GM21825 (cell line): ENCODE results near the gene ZGLP1.
A peak's percentile ranks its signal among the peaks of the same experiment; 100 is the strongest.
"Not testable (repeated sequence)": the region's sequence is repeated elsewhere in the genome, so short reads cannot be mapped to it uniquely, and the experiment has no call there.

Experiments
- ATAC-seq: cut with Tn5 transposase; IDR thresholded peaks from one replicate; pipeline ENCODE4 v1.9.1; 2021; ENCODE audit warnings: mild to moderate bottlenecking, moderate library complexity; ENCODE audit not compliant: unreplicated experiment

The ZGLP1 gene

DNA sequence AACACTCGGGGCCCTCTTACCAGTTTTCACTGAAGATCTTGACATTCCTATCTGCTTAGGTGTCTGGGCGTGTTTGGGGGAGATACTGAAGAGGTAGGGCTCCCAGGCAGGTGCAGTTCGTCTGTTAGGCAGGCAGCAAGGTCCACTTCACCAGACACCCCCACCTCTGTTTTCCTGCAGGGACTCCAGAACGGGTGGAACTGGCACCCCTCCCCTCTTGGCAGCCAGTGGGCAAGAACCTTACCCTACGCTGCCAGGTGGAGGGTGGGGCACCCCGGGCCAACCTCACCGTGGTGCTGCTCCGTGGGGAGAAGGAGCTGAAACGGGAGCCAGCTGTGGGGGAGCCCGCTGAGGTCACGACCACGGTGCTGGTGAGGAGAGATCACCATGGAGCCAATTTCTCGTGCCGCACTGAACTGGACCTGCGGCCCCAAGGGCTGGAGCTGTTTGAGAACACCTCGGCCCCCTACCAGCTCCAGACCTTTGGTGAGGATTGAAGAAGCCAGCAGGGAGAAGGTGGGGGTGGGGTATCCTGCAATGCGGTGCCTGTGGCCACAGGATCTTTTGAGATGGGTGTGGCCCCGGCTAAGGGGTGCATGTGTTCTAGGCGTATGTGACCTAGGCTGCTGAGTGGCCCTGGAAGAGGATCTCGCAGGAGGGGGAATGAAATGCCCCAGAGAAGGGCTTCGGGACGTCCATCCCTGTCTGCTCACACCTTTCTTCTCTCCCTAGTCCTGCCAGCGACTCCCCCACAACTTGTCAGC lies 26.1 kb downstream of the ZGLP1 start:
- no peak for ATAC-seq

DNA sequence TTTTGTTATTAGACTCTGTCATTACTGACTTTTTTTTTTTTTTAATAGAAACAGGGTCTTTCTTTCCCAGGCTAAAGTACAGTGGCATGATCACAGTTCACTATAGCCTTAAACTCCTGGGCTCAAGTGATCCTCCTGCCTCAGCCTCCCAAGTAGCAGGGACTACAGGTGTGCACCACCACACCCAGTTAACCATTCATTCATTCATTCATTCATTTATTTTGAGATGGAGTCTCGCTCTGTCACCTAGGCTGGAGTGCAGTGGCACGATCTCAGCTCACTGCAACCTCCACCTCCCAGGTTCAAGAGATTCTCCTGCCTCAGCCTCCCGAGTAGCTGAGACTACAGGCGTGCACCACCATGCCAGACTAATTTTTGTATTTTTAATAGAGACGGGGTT lies 27.6 kb downstream of the ZGLP1 start:
- ATAC-seq = not testable (repeated sequence)

DNA sequence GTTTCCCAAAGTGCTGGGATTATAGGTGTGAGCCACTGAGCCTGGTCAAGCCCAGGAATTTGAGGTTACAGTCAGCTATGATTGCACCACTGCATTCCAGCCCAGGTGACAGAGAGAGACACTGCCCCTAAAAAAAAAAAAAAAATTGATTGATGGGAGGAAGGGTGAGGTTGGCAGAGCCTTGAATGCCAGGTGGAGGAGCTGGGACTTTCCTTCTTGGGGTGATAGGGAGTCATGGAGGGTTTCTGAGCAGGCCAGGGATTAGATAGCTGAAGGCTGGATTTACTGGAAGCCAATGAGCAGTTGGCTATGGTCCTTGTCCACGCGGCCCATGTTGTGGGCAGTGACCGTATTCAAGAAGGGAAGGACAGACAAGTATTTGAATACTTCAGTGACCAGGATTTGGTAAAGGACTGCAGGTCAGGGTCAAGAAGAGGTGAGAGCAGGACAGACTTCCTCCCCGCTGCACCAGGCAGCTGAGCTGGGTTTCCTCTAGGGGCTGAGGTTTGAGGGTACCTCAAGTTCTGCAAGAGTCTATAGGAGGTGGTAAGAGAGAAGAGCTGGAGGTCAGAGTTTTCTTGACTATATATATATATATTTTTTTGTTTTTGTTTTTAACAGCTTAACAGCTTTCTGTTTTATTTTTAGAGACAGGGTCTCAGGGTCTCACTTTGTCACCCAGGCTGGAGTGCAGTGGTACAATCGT lies 29.7 kb downstream of the ZGLP1 start:
- ATAC-seq = no peak

DNA sequence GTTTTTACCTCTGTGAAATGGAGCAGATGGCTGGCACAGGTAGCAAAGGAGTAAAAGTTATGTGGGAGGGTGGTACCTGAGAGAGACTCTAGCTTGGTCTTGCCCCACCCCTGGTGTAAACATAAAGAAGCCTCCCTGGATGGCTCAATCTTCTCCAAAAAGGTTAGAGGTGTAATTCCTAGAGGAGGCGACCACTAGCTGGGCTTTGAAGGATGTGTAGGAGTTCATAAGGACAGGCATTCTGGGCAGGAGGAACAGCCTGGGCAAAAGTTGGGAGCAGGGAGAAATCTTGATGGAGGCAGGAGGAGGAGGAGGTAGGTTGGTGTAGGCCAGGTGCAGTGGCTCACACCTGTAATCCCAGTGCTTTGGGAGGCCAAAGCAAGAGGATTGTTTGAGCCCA lies 30.7 kb downstream of the ZGLP1 start:
- no peak for ATAC-seq

DNA sequence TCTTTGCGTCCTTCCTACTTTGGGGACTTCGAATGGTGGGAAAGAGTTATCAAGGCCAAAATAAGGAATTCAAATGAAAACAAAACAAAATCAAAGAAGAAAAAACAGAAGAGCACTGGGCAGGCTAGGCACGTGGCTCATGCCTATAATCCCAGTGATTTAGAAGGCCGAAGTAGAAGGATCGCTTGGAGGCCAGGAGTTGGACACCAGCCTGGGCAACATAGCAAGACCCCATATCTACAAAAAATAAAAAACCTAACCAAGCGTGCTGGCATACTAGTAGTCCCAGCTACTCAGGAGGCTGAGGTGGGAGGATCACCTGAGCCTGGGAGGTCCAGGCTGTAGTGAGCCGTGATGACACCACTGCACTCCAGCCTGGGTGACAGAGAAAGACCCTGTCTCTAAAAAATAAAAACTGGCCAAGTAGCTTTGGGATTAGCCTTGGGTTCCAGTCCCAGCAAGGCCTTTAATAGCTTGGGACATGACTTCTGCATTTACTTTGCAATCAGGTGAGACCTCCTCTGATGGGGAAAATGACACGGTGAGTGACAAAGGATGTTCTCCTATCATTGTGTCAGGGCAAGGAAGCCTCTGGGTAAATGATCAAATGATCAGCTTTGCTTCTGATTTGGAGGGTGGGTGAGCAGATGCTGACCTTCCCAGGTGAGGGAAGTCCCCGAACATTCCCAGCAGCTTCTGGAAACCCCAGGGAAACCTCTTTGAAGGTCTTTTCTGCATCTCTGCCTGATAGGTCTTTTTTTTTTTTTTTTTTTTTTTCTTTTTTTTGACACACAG lies 31.6 kb downstream of the ZGLP1 start:
- no peak for ATAC-seq

DNA sequence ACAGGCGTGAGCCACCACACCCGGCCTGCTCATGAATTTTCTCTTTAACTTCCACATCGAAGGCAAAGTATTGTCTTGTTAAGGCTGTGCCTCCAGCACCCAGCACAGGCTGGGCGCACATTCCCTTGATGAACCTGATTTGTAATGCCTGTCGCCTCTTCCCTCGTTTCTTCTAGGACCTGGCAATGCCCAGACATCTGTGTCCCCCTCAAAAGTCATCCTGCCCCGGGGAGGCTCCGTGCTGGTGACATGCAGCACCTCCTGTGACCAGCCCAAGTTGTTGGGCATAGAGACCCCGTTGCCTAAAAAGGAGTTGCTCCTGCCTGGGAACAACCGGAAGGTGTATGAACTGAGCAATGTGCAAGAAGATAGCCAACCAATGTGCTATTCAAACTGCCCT lies 35.0 kb downstream of the ZGLP1 start:
- no peak for ATAC-seq

DNA sequence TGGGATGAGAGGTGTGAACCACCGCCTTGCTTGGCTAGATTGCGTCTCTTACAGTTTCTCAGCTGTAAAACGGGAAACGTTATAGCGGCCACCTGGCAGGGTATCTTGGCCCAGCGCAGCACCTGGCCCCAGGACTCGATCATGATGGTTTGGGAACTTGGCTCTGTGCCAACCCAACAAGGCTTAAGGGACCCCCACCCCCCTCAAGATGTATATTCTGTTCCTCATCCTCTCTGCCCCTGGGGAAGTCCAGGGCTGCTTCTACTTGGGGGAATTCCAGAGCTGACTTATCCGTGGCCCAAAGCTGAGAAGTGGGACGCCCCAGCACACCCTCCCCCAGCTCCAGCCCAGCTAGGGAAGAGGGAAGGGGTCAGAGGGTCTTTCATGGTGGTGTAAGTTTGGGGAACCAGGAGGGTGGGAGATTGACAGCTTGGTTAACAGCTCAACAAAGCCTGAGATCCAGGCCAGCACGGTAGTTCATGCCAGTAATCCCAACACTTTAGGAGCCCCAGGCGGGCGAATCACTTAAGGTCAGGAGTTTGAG lies 38.0 kb downstream of the ZGLP1 start:
- ATAC-seq = peak; percentile 11

DNA sequence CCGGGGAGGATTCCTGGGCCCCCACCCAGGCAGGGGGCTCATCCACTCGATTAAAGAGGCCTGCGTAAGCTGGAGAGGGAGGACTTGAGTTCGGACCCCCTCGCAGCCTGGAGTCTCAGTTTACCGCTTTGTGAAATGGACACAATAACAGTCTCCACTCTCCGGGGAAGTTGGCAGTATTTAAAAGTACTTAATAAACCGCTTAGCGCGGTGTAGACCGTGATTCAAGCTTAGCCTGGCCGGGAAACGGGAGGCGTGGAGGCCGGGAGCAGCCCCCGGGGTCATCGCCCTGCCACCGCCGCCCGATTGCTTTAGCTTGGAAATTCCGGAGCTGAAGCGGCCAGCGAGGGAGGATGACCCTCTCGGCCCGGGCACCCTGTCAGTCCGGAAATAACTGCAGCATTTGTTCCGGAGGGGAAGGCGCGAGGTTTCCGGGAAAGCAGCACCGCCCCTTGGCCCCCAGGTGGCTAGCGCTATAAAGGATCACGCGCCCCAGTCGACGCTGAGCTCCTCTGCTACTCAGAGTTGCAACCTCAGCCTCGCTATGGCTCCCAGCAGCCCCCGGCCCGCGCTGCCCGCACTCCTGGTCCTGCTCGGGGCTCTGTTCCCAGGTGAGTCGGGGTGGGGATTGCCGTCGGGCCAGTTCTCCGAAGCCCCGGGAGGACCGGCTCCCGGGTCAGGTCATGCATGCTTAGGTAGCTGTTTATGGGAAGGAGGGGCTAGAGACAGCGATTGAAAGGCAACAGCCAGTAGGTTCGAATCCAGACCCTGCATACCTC lies 38.8 kb downstream of the ZGLP1 start, which contains the start of gene ICAM1:
Gene ICAM1 (plus strand): TSS at position 505 of the 779 bp plus-strand sequence. CDS start 40 bp downstream, at position 545.
- ATAC-seq = peak; percentile 44

DNA sequence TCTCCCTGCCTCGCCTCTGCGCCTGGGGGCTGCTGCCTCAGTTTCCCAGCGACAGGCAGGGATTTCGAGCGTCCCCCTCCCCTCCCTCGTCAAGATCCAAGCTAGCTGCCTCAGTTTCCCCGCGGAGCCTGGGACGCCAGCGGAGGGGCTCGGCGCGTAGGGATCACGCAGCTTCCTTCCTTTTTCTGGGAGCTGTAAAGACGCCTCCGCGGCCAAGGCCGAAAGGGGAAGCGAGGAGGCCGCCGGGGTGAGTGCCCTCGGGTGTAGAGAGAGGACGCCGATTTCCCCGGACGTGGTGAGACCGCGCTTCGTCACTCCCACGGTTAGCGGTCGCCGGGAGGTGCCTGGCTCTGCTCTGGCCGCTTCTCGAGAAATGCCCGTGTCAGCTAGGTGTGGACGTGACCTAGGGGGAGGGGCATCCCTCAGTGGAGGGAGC lies 39.4 kb downstream of the ZGLP1 start:
- ATAC-seq = peak; percentile 38

DNA sequence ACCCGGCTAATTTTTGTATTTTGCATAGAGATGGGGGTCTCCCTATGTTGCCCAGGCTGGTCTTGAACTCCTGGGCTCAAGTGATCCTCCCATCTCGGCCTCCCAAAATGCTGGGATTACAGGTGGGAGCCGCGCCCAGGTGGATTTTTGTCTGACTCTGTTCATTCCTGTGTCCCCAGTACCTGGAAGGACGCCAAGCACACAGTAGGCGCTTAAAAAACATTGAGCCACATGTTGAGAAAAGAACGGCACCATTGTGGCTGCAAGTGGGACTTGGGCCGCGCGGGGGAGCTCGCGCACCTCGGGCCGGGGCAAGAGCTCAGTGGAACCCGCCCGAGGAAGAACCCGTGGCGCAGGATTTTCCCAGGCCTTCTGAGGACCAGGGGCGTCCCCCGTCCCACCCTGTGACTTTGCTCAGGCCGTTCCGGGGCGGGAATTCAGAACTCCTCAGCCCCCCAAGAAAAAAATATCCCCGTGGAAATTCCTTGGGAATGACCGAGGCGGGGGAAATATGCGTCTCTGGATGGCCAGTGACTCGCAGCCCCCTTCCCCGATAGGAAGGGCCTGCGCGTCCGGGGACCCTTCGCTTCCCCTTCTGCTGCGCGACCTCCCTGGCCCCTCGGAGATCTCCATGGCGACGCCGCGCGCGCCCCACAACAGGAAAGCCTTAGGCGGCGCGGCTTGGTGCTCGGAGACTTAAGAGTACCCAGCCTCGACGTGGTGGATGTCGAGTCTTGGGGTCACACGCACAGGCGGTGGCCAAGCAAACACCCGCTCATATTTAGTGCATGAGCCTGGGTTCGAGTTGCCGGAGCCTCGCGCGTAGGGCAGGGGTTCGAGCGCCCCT lies 40.1 kb downstream of the ZGLP1 start:
- peak; percentile 41 for ATAC-seq

DNA sequence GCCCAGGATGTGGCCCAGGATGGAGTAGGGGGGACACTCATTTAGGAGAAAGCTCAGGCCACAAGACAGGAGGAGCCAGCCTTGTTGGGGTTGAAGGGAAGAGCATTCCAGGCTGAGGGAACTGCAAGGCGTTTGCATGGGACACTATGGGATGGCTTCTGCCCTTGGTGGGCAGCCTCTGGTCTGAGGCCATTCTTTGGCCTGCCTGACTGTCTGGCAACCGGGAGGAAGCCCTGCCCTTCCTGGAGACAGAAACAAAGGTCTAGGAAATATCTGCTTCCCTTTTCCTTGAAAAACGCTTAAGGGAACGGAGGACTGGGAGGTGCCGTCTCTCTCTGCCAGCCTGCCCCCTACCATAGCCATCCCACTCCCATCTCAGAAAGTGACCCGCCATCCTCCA lies 41.5 kb downstream of the ZGLP1 start:
- no peak for ATAC-seq

DNA sequence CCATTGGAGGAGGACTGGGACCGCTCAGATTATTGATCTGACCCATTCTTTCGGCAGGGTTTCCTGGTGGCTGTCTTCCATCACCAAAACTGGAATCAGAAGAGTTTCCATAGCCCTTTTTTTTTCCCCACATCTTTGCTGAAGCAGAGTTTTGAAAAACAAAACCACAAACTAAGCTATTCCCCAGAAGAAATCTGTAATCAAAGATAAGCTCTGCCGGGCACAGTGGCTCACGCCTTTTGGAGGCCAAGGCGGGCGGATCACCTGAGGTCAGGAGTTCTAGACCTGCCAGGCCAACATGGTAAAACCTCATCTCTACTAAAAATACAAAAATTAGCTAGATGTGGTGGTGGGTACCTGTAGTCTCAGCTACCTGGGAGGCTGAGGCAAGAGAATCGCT lies 42.9 kb downstream of the ZGLP1 start:
- no peak for ATAC-seq

DNA sequence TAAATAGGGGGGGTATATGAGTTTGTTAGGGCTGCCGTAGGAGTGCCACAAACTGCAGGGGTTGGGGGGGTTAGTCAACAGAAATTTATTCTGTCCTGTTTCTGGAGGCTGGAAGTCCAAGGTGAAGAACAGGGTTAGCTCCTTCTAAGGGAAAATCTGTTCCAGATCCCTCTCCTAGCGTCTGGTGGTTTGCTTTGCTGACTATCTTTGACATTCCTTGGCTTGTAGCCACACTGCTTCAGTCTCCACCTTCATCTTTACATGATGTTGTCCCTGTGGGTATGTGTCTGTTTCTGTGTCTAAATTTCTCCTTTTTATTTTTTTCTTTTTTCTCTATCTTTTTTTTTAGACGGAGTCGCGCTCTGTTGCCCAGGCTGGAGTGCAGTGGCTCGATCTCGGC lies 46.8 kb downstream of the ZGLP1 start:
- ATAC-seq = no peak

DNA sequence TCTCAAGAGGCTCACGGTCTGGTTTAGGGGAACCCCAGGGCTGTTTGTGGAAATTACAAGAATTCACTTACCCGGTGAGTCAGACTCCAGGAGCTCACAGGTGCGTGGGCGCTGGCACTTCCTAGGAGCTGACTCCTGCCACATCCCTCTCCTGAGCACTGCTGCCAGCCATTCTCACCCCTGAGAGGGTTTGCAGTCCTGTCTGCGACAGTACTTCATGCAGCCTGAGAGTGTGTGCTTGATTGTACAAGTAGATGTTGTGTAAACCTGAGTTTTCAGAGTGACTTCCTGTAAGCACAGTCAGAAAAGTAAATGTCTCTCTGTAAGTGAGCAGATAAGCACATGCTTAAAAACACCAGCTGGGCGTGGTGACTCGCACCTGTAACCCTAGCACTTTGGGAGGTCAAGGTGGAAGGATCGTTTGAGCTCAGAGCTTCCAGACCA lies 49.5 kb downstream of the ZGLP1 start:
- ATAC-seq = no peak

DNA sequence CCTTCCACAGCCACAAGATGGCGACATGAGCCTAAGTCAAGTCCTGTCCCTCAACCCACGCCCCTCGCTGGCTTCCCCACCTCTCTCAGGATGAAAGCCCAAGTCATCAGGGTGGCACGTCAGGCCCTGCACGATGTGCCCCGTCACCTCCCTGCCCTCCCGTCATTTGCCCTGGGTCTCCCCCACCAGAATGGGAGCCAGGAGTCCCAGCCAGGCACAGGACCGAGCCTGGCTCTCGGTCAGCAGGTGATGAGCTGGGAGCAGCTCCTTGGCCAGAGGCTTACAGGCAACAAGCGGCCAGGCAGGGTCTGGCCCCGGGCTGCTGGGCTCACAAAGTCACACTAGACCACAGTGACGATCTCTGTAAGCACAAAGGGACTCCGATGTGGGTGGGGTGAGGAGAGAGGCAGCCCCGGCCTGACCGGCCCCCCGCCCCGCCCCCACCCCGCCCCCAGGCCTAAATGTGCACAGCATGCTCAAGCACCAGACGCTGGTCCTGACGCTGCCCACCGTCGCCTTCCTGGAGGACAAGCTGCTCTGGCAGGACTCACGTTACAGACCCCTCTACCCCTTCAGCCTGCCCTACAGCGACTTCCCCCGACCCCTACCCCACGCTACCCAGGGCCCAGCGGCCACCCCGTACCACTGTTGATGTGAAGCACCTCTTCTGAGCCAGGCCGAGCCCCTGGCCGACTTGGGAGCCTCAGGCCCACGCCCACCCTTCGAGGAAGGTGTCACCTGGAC lies 50.3 kb downstream of the ZGLP1 start:
- ATAC-seq = no peak

DNA sequence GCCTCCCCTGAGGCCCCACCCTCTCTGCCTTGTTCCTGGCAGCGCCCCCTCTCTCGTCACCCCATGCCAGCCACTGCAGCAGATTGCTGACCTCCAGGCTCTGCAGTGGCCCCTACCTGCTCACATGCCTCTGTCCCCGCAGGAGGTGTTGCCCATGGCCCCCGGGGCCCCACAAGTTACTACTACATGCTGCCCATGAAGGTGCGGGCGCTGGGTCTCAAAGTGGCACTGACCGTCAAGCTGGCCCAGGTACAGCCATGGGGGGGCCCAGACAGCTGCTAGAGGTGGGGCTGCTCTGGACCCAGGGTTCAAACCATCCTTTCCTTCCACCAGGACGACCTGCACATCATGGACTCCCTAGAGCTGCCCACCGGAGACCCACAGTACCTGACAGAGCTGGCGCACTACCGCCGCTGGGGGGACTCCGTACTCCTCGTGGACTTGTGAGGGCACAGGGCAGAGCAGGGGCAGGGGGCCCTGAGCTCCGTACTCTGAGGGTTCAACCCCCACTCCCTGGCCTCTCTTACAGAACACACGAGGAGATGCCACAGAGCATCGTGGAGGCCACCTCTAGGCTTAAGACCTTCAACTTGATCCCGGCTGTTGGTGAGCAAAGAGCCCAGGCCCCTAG lies 51.4 kb downstream of the ZGLP1 start:
- no peak for ATAC-seq

DNA sequence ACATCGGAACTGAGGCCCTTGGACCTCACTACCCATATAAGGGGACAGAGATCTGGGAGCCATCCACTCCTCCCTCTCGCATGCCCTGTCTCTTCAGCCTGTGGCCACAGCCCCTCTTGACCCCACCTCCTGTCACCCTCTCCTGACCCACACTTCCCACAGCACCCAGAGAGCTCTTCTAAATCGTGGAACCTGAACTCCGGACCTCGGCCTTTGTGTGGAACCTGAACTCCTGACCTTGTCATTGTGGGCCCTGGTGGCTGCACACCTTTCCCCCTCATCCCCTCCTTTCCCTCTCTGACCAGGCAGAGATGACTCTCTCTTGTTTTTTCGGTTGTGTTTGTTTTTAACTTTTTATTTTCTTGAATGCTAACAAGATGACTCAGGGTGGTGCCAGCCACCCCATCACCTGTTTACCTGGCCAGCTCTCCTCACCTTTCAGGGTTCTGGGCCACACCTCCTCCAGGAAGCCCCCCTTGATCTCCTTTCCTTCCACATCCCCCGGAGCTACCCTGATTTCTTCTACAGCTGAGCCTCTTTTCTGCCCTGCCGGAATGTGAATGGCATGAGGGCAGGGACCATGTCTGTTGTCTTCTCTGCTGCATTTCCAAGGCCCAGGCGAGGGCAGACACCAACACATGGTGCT lies 52.5 kb downstream of the ZGLP1 start:
- ATAC-seq = no peak

DNA sequence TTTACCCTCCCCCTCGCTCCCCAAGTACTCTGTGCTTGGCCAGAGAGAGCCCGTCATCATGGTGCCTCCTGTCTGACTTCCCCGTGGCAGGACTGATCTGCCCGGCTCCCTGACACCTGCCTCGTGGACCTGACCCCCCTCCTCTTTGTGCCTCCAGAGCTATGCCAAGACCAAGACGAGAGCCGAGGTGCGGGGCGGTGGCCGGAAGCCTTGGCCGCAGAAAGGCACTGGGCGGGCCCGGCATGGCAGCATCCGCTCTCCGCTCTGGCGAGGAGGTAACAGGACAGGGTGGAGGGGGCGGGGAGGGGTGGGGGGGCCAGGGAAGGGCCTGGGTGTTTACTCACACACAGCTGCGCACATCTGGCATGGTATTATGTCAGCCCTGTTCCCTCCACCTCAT lies 53.1 kb downstream of the ZGLP1 start:
- ATAC-seq = no peak
